ENCODE measurements around the gene RCOR3.

The RCOR3 gene

GRCh38 chr1:211330282-211330936 lies 71.2 kb downstream of the RCOR3 start:
- ChIA-PET POLR2A (ENCODE audit: low non-redundant PET) (no interaction called here), CTCF (interaction anchor here (0.6 kb wide), 1 partner anchor 1481 kb away, joined by 7 read pairs; no protein-coding TSS in a partner anchor)
- no peak overlapping the region for H3K27ac ChIP-seq
- no peak for TF ChIP-seq CTCF (conservative IDR thresholded peaks at IDR 0.05; ENCODE audit: low read depth)
- no peak for DNase-seq (ENCODE audit: low spot score)

GRCh38 chr1:211331011-211331709 lies 72.0 kb downstream of the RCOR3 start:
- no peak overlapping the region for H3K27ac ChIP-seq
- ChIA-PET POLR2A (ENCODE audit: low non-redundant PET) (no interaction called here), CTCF (interaction anchor here (1.1 kb wide), 1 partner anchor 21 kb away, joined by 3 read pairs; no protein-coding TSS in a partner anchor)
- TF ChIP-seq CTCF (conservative IDR thresholded peaks at IDR 0.05; ENCODE audit: low read depth), result no peak
- no peak for DNase-seq (ENCODE audit: low spot score)

GRCh38 chr1:211332036-211332616 lies 73.0 kb downstream of the RCOR3 start:
- no peak overlapping the region for H3K27ac ChIP-seq
- DNase-seq (ENCODE audit: low spot score), result no peak
- ChIA-PET CTCF (interaction anchor here (0.7 to 1.1 kb wide), 2 partner anchors 20 to 298 kb away, joined by 3 read pairs; no protein-coding TSS in a partner anchor), POLR2A (ENCODE audit: low non-redundant PET) (no interaction called here)
- TF ChIP-seq CTCF (conservative IDR thresholded peaks at IDR 0.05; ENCODE audit: low read depth), result no peak

- POLR2A ChIA-PET (ENCODE audit: low non-redundant PET), result no interaction called here
- no peak for TF ChIP-seq CTCF (conservative IDR thresholded peaks at IDR 0.05; ENCODE audit: low read depth)
Observed at GRCh38 chr1:211332830-211333229, 73.7 kb downstream of the RCOR3 start.

GRCh38 chr1:211333906-211334305 lies 74.7 kb downstream of the RCOR3 start:
- no peak for DNase-seq (ENCODE audit: low spot score)
- ChIA-PET POLR2A (ENCODE audit: low non-redundant PET) (no interaction called here), CTCF (interaction anchor here (0.7 kb wide), 1 partner anchor 245 kb away, joined by 4 read pairs; no protein-coding TSS in a partner anchor)
- H3K27ac ChIP-seq, result no peak overlapping the region
- TF ChIP-seq CTCF (conservative IDR thresholded peaks at IDR 0.05; ENCODE audit: low read depth), result no peak

More at GRCh38 chr1:211332830-211333229, 73.7 kb downstream of the RCOR3 start:
- CTCF ChIA-PET, result no interaction called here
- H3K27ac ChIP-seq, result no peak overlapping the region
- no peak for DNase-seq (ENCODE audit: low spot score)

GRCh38 chr1:211334986-211335385 lies 75.8 kb downstream of the RCOR3 start:
- no peak overlapping the region for H3K27ac ChIP-seq
- DNase-seq (ENCODE audit: low spot score), result no peak
- POLR2A ChIA-PET (ENCODE audit: low non-redundant PET), result no interaction called here
- TF ChIP-seq CTCF (conservative IDR thresholded peaks at IDR 0.05; ENCODE audit: low read depth), result no peak
- CTCF ChIA-PET, result interaction anchor here (1.1 kb wide), 1 partner anchor 11 kb away, joined by 4 read pairs; no protein-coding TSS in a partner anchor
